Measurements from ENCODE around the gene TPRKB.
"Not testable (repeated sequence)": the region's sequence is repeated elsewhere in the genome, so short reads cannot be mapped to it uniquely, and the experiment has no call there.

DNA sequence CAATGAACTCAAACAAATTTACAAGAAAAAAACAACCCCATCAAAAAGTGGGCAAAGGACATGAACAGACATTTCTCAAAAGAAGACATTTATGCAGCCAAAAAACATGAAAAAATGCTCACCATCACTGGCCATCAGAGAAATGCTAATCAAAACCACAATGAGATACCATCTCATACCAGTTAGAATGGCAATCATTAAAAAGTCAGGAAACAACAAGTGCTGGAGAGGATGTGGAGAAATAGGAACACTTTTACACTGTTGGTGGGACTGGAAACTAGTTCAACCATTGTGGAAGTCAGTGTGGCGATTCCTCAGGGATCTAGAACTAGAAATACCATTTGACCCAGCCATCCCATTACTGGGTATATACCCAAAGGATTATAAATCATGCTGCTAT, 10.5 kb downstream of the TPRKB start:
- TF ChIP-seq EZH2phosphoT487 (IDR thresholded peaks at IDR 0.05; ENCODE audit: insufficient read depth, low read depth); EZH2 (IDR thresholded peaks at IDR 0.05; ENCODE audit: insufficient read depth, poor library complexity, severe bottlenecking): not testable (repeated sequence)

All from GM23248 (cell line).